Upper lobe of left lung (tissue), 6 donors: ENCODE measurements around the gene CHCHD3. TPM values are rescaled to one million over a fixed set of nuclear protein-coding genes. Genes with fewer than 3 reads are reported as not detected.
"Not testable (repeated sequence)": the region's sequence is repeated elsewhere in the genome, so short reads cannot be mapped to it uniquely, and the experiment has no call there.

Experiments used
- ATAC-seq, 2 donors: fragments of 200-7000 bp; cut with Tn5 transposase; one replicate each; pipeline ENCODE4 v1.9.1; 2022; ENCODE audit warnings: mild to moderate bottlenecking in 2 of 2, moderate library complexity in 2 of 2; ENCODE audit not compliant: low FRiP score in 2 of 2
- DNase-seq, 2 donors: peaks; one replicate each; pipeline ENCODE4 v3.0.0-alpha.2; 2019 to 2020
- H3K27ac ChIP-seq, 4 donors: fragments of 200-600 bp; sonication (generic); one replicate each; pipeline ENCODE4 v1.5.1; 2016 to 2019
- H3K27me3 ChIP-seq, 4 donors: fragments of 200-600 bp; sonication (generic); one replicate each; pipeline ENCODE4 v1.5.1; 2017 to 2019
- H3K36me3 ChIP-seq, 4 donors: fragments of 200-600 bp; sonication (generic); one replicate each; pipeline ENCODE4 v1.5.1; 2016 to 2019
- H3K4me1 ChIP-seq, 4 donors: fragments of 200-600 bp; sonication (generic); one replicate each; pipeline ENCODE4 v1.5.1; 2018 to 2019
- H3K4me3 ChIP-seq, 4 donors: fragments of 200-600 bp; sonication (generic); one replicate each; pipeline ENCODE4 v1.5.1; 2017 to 2019; ENCODE audit warnings: mild to moderate bottlenecking in 2 of 4, moderate library complexity in 1 of 4
- H3K9me3 ChIP-seq, 4 donors: fragments of 200-600 bp; sonication (generic); one replicate each; pipeline ENCODE4 v1.5.1; 2018 to 2019
- CTCF ChIP-seq, 6 experiments: fragments of 450-650 bp in 4 of 6; fragments of 200-600 bp in 2 of 6; sonication (generic) in 2 of 6; IDR thresholded peaks; one replicate each; pipeline ENCODE4 v1.5.1; 2016 to 2019; ENCODE audit warnings: antibody characterized with exemption in 6 of 6
- EP300 ChIP-seq, 4 donors: sonication (generic); formaldehyde crosslinking; IDR thresholded peaks; one replicate each; pipeline ENCODE4 v1.5.1; 2017; ENCODE audit warnings: antibody characterized with exemption in 4 of 4, control low read depth in 2 of 4
- POLR2A ChIP-seq, 4 donors: fragments of 450-650 bp; IDR thresholded peaks; one replicate each; pipeline ENCODE4 v1.5.1; 2016 to 2017; ENCODE audit warnings: antibody characterized with exemption in 4 of 4, mild to moderate bottlenecking in 2 of 4
- POLR2AphosphoS5 ChIP-seq, 2 donors: sonication (generic); formaldehyde crosslinking; IDR thresholded peaks; one replicate each; pipeline ENCODE4 v1.5.1; 2017; ENCODE audit warnings: antibody characterized with exemption in 2 of 2
- WGBS, 2 donors: methylation state at CpG; one replicate each; pipeline ENCODE4 v1.1.5; 2017 to 2018; 5-methylcytosine and 5-hydroxymethylcytosine counted together
- total RNA-seq, 6 donors: library from RNA; depleted of rRNA in 4 of 6; stranded (reverse); fragments of >200 nt in 4 of 6; gene quantifications; one replicate each; pipeline versions ENCODE4 v1.1.0 to v1.2.1, GENCODE V29; 2016 to 2021
- donor health status: DM: no; HTN: no; CAD: no; lungs with moderate emphysema.
- donor health status: DM: no; HTN: yes; CAD: no; lungs with severe emphysema.

Gene CHCHD3
- total RNA-seq, 6 donors from 2014 or later, result 42.6 to 54.5 (median 48.6) TPM

GRCh38 chr7:132979524-132979923 lies 102.4 kb downstream of the CHCHD3 start:
- TF ChIP-seq POLR2AphosphoS5 (IDR thresholded peaks at IDR 0.05) (no peak), POLR2A (IDR thresholded peaks at IDR 0.05) (no peak), EP300 (IDR thresholded peaks at IDR 0.05) (no peak), CTCF (IDR thresholded peaks at IDR 0.05) (no peak)
- ATAC-seq, result no peak
- no peaks in the 10 kb centered on the region for H3K4me1 ChIP-seq
- H3K27me3 ChIP-seq, result no peaks in the 10 kb centered on the region
- H3K9me3 ChIP-seq, result no peaks in the 10 kb centered on the region
- H3K27ac ChIP-seq, result no peak overlapping the region
- no peak overlapping the region for H3K4me3 ChIP-seq
- peaks cover 0 to 4% (median 0%) of the 10 kb centered on the region in 4 donors for H3K36me3 ChIP-seq
- DNase-seq, result no peak

- no peak overlapping the region for H3K27ac ChIP-seq
- no peak overlapping the region for H3K4me3 ChIP-seq
- no peaks in the 10 kb centered on the region for H3K27me3 ChIP-seq
- no peaks in the 10 kb centered on the region for H3K4me1 ChIP-seq
- ATAC-seq, result no peak
- peaks cover 0 to 13% (median 7%) of the 10 kb centered on the region in 4 donors for H3K36me3 ChIP-seq
- no peaks in the 10 kb centered on the region for H3K9me3 ChIP-seq
- DNase-seq, result no peak
- 78 to 95% methylated on average over 1 of the region's 1 CpG for WGBS, 2 donors
- TF ChIP-seq EP300 (IDR thresholded peaks at IDR 0.05), result no peak
- no peak for TF ChIP-seq POLR2AphosphoS5 (IDR thresholded peaks at IDR 0.05)
- TF ChIP-seq POLR2A (IDR thresholded peaks at IDR 0.05), result no peak
- no peak for TF ChIP-seq CTCF (IDR thresholded peaks at IDR 0.05)
Measured at GRCh38 chr7:132977234-132977633, 104.7 kb downstream of the CHCHD3 start.

GRCh38 chr7:132972745-132973144 lies 109.1 kb downstream of the CHCHD3 start:
- Histone ChIP-seq H3K4me1 (no peaks in the 10 kb centered on the region), H3K4me3 (no peak overlapping the region), H3K36me3 (peaks cover 0 to 13% (median 7%) of the 10 kb centered on the region in 4 donors), H3K27me3 (no peaks in the 10 kb centered on the region), H3K27ac (no peak overlapping the region), H3K9me3 (no peaks in the 10 kb centered on the region)
- DNase-seq (no peak), ATAC-seq (no peak)
- WGBS, 2 donors, result 88 to 92% methylated on average over 1 of the region's 1 CpG
- TF ChIP-seq POLR2AphosphoS5 (IDR thresholded peaks at IDR 0.05) (no peak), EP300 (IDR thresholded peaks at IDR 0.05) (no peak), POLR2A (IDR thresholded peaks at IDR 0.05) (no peak), CTCF (IDR thresholded peaks at IDR 0.05) (no peak)

- DNase-seq (no peak), ATAC-seq (no peak)
- Histone ChIP-seq H3K9me3 (no peaks in the 10 kb centered on the region), H3K27me3 (no peaks in the 10 kb centered on the region), H3K4me1 (no peaks in the 10 kb centered on the region), H3K36me3 (peaks cover 0 to 13% (median 7%) of the 10 kb centered on the region in 4 donors), H3K4me3 (no peak overlapping the region), H3K27ac (no peak overlapping the region)
- WGBS, 2 donors, result 97 to 100% methylated on average over 1 of the region's 1 CpG
- TF ChIP-seq CTCF (IDR thresholded peaks at IDR 0.05) (no peak), EP300 (IDR thresholded peaks at IDR 0.05) (no peak), POLR2A (IDR thresholded peaks at IDR 0.05) (no peak), POLR2AphosphoS5 (IDR thresholded peaks at IDR 0.05) (no peak)
Measured at GRCh38 chr7:132970257-132970656, 111.6 kb downstream of the CHCHD3 start.

- H3K27ac ChIP-seq, result no peak overlapping the region
- no peak for TF ChIP-seq POLR2AphosphoS5 (IDR thresholded peaks at IDR 0.05)
- TF ChIP-seq EP300 (IDR thresholded peaks at IDR 0.05), result no peak
- no peak for TF ChIP-seq POLR2A (IDR thresholded peaks at IDR 0.05)
- no peak for TF ChIP-seq CTCF (IDR thresholded peaks at IDR 0.05)
- no peak for ATAC-seq
- no peaks in the 10 kb centered on the region for H3K27me3 ChIP-seq
- H3K4me3 ChIP-seq, result no peak overlapping the region
- no peaks in the 10 kb centered on the region for H3K9me3 ChIP-seq
- H3K4me1 ChIP-seq, result no peaks in the 10 kb centered on the region
- WGBS, 2 donors, result 95 to 100% methylated on average over 1 of the region's 1 CpG
- DNase-seq, result no peak
- H3K36me3 ChIP-seq, result peaks cover 0 to 9% (median 7%) of the 10 kb centered on the region in 4 donors
Measured at GRCh38 chr7:132969520-132969919, 112.4 kb downstream of the CHCHD3 start.

- not testable (repeated sequence) for H3K27me3 ChIP-seq, ATAC-seq, H3K27ac ChIP-seq, DNase-seq, H3K4me1 ChIP-seq, H3K9me3 ChIP-seq, H3K36me3 ChIP-seq, H3K4me3 ChIP-seq
- 98 to 99% methylated on average over 4 of the region's 4 CpGs for WGBS, 2 donors
Measured at GRCh38 chr7:132967470-132967848, 114.4 kb downstream of the CHCHD3 start.
